HL-60 (cell line): Measurements from ENCODE around the gene HTR3A.

Experiments
- CTCF ChIP-seq: IDR thresholded peaks from one replicate; pipeline ENCODE4 v1.5.1; 2011; ENCODE audit warnings: low read length, control low read depth, inconsistent platforms; ENCODE audit not compliant: insufficient read depth
- POLR2AphosphoS5 ChIP-seq: IDR thresholded peaks from 2 replicates; pipeline ENCODE4 v1.6.1; 2012; ENCODE audit warnings: low read depth
- TF ChIP-seq, protein P1 (sequence below): IDR thresholded peaks from 2 replicates; pipeline ENCODE4 v1.6.1; 2012; ENCODE audit warnings: low read depth; ENCODE audit not compliant: insufficient replicate concordance

GRCh38 chr11:114036147-114036811 lies 61.4 kb downstream of the HTR3A start:
- TF ChIP-seq CTCF (peak; percentile 53), POLR2AphosphoS5 (no peak)
- TF ChIP-seq, protein P1, sequence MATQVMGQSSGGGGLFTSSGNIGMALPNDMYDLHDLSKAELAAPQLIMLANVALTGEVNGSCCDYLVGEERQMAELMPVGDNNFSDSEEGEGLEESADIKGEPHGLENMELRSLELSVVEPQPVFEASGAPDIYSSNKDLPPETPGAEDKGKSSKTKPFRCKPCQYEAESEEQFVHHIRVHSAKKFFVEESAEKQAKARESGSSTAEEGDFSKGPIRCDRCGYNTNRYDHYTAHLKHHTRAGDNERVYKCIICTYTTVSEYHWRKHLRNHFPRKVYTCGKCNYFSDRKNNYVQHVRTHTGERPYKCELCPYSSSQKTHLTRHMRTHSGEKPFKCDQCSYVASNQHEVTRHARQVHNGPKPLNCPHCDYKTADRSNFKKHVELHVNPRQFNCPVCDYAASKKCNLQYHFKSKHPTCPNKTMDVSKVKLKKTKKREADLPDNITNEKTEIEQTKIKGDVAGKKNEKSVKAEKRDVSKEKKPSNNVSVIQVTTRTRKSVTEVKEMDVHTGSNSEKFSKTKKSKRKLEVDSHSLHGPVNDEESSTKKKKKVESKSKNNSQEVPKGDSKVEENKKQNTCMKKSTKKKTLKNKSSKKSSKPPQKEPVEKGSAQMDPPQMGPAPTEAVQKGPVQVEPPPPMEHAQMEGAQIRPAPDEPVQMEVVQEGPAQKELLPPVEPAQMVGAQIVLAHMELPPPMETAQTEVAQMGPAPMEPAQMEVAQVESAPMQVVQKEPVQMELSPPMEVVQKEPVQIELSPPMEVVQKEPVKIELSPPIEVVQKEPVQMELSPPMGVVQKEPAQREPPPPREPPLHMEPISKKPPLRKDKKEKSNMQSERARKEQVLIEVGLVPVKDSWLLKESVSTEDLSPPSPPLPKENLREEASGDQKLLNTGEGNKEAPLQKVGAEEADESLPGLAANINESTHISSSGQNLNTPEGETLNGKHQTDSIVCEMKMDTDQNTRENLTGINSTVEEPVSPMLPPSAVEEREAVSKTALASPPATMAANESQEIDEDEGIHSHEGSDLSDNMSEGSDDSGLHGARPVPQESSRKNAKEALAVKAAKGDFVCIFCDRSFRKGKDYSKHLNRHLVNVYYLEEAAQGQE: no peak
